Hepatocyte (in vitro differentiated cells): ENCODE results near the gene SIL1.

Experiments
- CTCF ChIP-seq: fragments of 200-600 bp; sonication (generic); IDR thresholded peaks from 2 replicates; pipeline ENCODE4 v1.5.1; 2016; ENCODE audit warnings: antibody characterized with exemption, mild to moderate bottlenecking; ENCODE audit not compliant: poor library complexity
- EZH2phosphoT487 ChIP-seq: fragments of 200-600 bp; sonication (generic); IDR thresholded peaks from one replicate; pipeline ENCODE4 v1.6.1; 2018; ENCODE audit warnings: antibody characterized with exemption, mild to moderate bottlenecking, low read depth, moderate library complexity; ENCODE audit not compliant: unreplicated experiment, severe bottlenecking

GRCh38 chr5:139076111-139076510 lies 122.1 kb downstream of the SIL1 start:
- TF ChIP-seq CTCF (no peak), EZH2phosphoT487 (no peak)
